ENCODE measurements around the gene FCER2.

FCER2 gene

DNA sequence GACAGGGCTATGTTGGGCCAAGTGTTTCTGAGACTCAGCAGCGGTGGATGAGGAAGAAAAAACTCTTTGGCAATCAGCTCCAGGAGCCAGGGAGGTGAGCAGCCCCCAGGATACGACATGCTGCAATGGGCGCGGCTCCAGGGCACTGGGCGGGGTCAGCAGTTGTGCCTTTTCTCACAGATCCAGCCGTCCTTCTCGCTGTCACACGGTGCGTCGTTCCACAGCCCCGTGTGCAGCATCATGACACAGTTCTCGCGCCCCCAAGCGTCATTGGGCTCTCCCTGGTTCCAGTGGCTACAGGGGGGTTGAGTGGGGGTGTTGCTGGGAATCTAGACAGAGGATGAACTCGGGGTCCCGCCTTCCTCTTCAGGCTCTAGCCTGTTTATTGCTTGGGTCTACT lies 27.3 kb upstream of the FCER2 start:
- no peaks in the 10 kb centered on the region for H3K36me3 ChIP-seq (ENCODE audit: insufficient read depth, low read length)
- H3K4me1 ChIP-seq (ENCODE audit: insufficient read depth, low read length), result no peaks in the 10 kb centered on the region
- no peak overlapping the region for H2AFZ ChIP-seq (ENCODE audit: low read depth, low read length)
- H3K4me2 ChIP-seq (ENCODE audit: insufficient read depth, low read length), result no peak overlapping the region
- no peak for ATAC-seq (ENCODE audit: insufficient read depth, low read depth)
- no peaks in the 10 kb centered on the region for H4K20me1 ChIP-seq (ENCODE audit: insufficient read depth, low read length)
- no peaks in the 10 kb centered on the region for H3K79me2 ChIP-seq (ENCODE audit: insufficient read depth, low read length)
- H3K27ac ChIP-seq (ENCODE audit: low read length), result no peak overlapping the region
- no peaks in the 10 kb centered on the region for H3K9me3 ChIP-seq (ENCODE audit: insufficient read depth, low read length, severe bottlenecking)
- no peak for DNase-seq
- TF ChIP-seq CTCF (IDR thresholded peaks at IDR 0.05; ENCODE audit: borderline replicate concordance, extremely low read depth, low read length, poor library complexity, severe bottlenecking) (no peak), EZH2 (IDR thresholded peaks at IDR 0.05; ENCODE audit: borderline replicate concordance, low read depth, low read length, severe bottlenecking) (no peak)
- no peaks in the 10 kb centered on the region for H3K27me3 ChIP-seq (ENCODE audit: insufficient read depth, low read length, poor library complexity)
- no peak overlapping the region for H3K4me3 ChIP-seq (ENCODE audit: low read depth in 1 of 2, low read length in 2 of 2)
- no peak overlapping the region for H3K9ac ChIP-seq (ENCODE audit: low read depth, low read length)

GRCh38 chr19:7725791-7726190 lies 23.9 kb upstream of the FCER2 start:
- H3K9ac ChIP-seq (ENCODE audit: low read depth, low read length), result no peak overlapping the region
- H3K27me3 ChIP-seq (ENCODE audit: insufficient read depth, low read length, poor library complexity), result no peaks in the 10 kb centered on the region
- DNase-seq, result no peak
- H3K27ac ChIP-seq (ENCODE audit: low read length), result no peak overlapping the region
- TF ChIP-seq EZH2 (IDR thresholded peaks at IDR 0.05; ENCODE audit: borderline replicate concordance, low read depth, low read length, severe bottlenecking) (no peak), CTCF (IDR thresholded peaks at IDR 0.05; ENCODE audit: borderline replicate concordance, extremely low read depth, low read length, poor library complexity, severe bottlenecking) (no peak)
- H3K36me3 ChIP-seq (ENCODE audit: insufficient read depth, low read length), result no peaks in the 10 kb centered on the region
- H3K4me1 ChIP-seq (ENCODE audit: insufficient read depth, low read length), result no peaks in the 10 kb centered on the region
- no peak overlapping the region for H3K4me2 ChIP-seq (ENCODE audit: insufficient read depth, low read length)
- H3K9me3 ChIP-seq (ENCODE audit: insufficient read depth, low read length, severe bottlenecking), result no peaks in the 10 kb centered on the region
- ATAC-seq (ENCODE audit: insufficient read depth, low read depth), result no peak
- no peaks in the 10 kb centered on the region for H3K79me2 ChIP-seq (ENCODE audit: insufficient read depth, low read length)
- no peak overlapping the region for H2AFZ ChIP-seq (ENCODE audit: low read depth, low read length)
- H4K20me1 ChIP-seq (ENCODE audit: insufficient read depth, low read length), result no peaks in the 10 kb centered on the region
- H3K4me3 ChIP-seq (ENCODE audit: low read depth in 1 of 2, low read length in 2 of 2), result no peak overlapping the region

- no peak for TF ChIP-seq EZH2 (IDR thresholded peaks at IDR 0.05; ENCODE audit: borderline replicate concordance, low read depth, low read length, severe bottlenecking)
- TF ChIP-seq CTCF (IDR thresholded peaks at IDR 0.05; ENCODE audit: borderline replicate concordance, extremely low read depth, low read length, poor library complexity, severe bottlenecking), result no peak
- Histone ChIP-seq H3K9me3 (ENCODE audit: insufficient read depth, low read length, severe bottlenecking) (no peaks in the 10 kb centered on the region), H3K4me2 (ENCODE audit: insufficient read depth, low read length) (no peak overlapping the region), H2AFZ (ENCODE audit: low read depth, low read length) (no peak overlapping the region), H3K9ac (ENCODE audit: low read depth, low read length) (no peak overlapping the region), H3K27me3 (ENCODE audit: insufficient read depth, low read length, poor library complexity) (no peaks in the 10 kb centered on the region), H3K79me2 (ENCODE audit: insufficient read depth, low read length) (no peaks in the 10 kb centered on the region), H4K20me1 (ENCODE audit: insufficient read depth, low read length) (no peaks in the 10 kb centered on the region), H3K36me3 (ENCODE audit: insufficient read depth, low read length) (no peaks in the 10 kb centered on the region), H3K4me3 (ENCODE audit: low read depth in 1 of 2, low read length in 2 of 2) (no peak overlapping the region), H3K4me1 (ENCODE audit: insufficient read depth, low read length) (no peaks in the 10 kb centered on the region; the same call in 1 of the 2 replicates), H3K27ac (ENCODE audit: low read length) (no peak overlapping the region)
- ATAC-seq (ENCODE audit: insufficient read depth, low read depth) (no peak), DNase-seq (no peak)
Observed at GRCh38 chr19:7722231-7722651, 20.3 kb upstream of the FCER2 start.

- TF ChIP-seq CTCF (IDR thresholded peaks at IDR 0.05; ENCODE audit: borderline replicate concordance, extremely low read depth, low read length, poor library complexity, severe bottlenecking) (no peak), EZH2 (IDR thresholded peaks at IDR 0.05; ENCODE audit: borderline replicate concordance, low read depth, low read length, severe bottlenecking) (no peak)
- Histone ChIP-seq H2AFZ (ENCODE audit: low read depth, low read length) (no peak overlapping the region), H3K9me3 (ENCODE audit: insufficient read depth, low read length, severe bottlenecking) (no peaks in the 10 kb centered on the region), H3K4me3 (ENCODE audit: low read depth in 1 of 2, low read length in 2 of 2) (no peak overlapping the region), H3K4me1 (ENCODE audit: insufficient read depth, low read length) (no peaks in the 10 kb centered on the region; the same call in 1 of the 2 replicates), H3K9ac (ENCODE audit: low read depth, low read length) (no peak overlapping the region), H3K27me3 (ENCODE audit: insufficient read depth, low read length, poor library complexity) (no peaks in the 10 kb centered on the region), H3K27ac (ENCODE audit: low read length) (no peak overlapping the region), H3K79me2 (ENCODE audit: insufficient read depth, low read length) (no peaks in the 10 kb centered on the region), H3K36me3 (ENCODE audit: insufficient read depth, low read length) (no peaks in the 10 kb centered on the region), H3K4me2 (ENCODE audit: insufficient read depth, low read length) (no peak overlapping the region), H4K20me1 (ENCODE audit: insufficient read depth, low read length) (no peaks in the 10 kb centered on the region)
- ATAC-seq (ENCODE audit: insufficient read depth, low read depth) (no peak), DNase-seq (no peak)
Observed at GRCh38 chr19:7720351-7720750, 18.4 kb upstream of the FCER2 start.
